GM21447 (cell line): Measurements from ENCODE around the gene USP13.
A peak's percentile ranks its signal among the peaks of the same experiment; 100 is the strongest.
"Not testable (repeated sequence)": the region's sequence is repeated elsewhere in the genome, so short reads cannot be mapped to it uniquely, and the experiment has no call there.

Source experiments
- ATAC-seq: cut with Tn5 transposase; IDR thresholded peaks from one replicate; pipeline ENCODE4 v1.9.1; 2021; ENCODE audit not compliant: unreplicated experiment

Gene USP13

DNA sequence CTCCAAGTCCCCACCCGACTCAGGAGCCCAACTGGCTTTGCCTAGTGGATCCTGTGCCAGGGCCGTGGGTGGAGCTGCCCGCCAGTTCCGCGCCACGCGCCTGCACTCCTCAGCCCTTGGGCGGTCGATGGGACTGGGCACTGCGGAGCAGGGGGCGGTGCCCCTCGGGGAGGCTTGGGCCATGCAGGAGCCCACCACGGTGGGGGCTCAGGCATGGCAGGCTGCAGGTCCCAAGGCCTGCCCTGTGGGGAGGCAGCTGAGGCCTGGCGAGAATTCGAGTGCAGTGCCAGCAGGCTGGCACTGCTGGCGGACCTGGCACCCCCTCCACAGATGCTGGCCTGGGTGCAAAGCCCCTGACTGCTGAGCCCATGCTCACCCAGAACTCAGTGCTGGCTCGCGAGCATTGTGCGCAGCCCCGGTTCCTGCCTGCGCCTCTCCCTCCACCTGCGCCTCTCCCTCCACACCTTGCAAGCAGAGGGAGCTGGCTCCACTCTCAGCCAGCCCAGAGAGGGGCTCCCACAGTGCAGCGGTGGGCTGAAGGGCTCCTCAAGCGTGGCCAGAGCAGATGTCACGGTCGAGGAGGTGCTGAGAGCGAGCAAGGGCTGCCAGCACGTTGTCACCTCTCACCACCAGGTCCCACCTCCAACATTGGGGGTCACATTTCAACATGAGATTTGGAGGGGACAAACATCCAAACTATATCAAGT is 122.7 kb downstream of the USP13 start:
- no peak for ATAC-seq

DNA sequence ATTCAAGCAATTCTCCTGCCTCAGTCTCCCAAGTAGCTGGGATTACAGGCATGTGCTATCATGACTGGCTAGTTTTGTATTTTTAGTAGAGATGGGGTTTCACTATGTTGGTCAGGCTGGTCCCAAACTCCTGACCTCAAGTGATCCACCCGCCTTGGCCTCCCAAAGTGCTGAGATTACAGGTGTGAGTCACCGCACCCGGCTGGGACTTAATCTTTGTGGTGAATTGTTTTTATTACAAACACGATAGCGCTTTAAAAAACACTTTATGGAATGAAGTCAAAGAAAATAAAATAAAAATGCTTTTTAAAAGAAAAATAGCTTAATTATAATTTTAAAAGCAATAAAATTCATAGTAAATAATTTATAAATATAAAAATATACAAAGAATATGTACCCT is 130.0 kb downstream of the USP13 start:
- ATAC-seq = not testable (repeated sequence)

DNA sequence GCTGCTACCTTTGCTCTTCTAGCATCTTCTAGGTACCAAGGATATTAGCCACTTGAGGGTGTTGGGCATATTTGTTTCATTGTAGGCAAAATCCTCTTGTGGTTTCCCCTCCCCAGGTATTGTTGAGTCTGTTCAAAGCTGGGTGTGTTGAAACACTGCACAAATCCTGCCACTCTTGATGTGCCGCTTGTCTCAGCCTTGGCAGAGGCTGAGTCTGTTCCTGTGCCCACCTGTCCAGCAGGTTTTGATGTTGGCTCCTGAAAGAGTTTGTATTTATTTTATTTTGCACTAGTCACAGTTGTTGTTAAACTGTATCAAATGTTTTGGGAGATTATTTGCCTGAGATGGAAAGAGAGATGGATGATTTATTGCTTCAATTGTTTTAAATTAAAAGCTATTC is 136.2 kb downstream of the USP13 start:
- ATAC-seq = no peak

DNA sequence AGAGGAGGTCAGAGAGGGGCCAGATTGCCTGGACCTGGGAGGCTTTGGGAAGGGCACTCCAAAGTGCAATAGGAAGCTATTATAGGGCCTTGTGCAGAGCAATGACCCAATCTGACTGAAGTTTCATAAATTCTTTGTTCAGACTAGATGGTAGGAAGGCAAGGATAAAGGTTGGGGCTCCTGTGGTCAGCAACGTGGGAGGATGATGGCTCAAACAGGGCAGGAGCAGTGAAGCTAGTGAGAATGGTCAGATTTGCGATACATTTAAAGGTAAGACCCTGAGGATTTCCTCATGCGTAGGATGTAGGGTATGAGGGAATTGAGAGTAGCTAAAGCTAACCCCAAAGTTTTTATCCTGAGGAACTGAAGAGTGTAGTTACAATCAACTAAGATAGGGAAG is 139.0 kb downstream of the USP13 start:
- no peak for ATAC-seq

DNA sequence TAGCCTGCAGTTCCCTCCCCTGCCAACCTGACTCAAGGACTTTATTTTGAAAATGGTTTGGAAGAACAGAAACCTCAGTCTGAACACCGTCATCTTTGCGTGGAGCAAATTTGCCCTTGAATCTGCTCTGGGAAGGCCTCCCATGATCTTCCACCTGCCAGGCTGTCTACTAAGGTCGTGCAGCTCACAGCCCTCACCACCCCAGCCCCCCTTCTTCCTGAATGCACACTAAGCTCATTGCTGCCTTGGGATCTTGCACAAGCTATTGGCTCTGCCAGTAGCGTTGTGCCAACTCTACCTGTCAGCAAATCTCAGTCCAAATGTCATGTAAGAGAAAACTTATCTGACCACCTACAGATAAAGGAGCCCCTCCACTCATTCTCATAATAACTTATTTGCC is 141.5 kb downstream of the USP13 start:
- ATAC-seq = no peak

DNA sequence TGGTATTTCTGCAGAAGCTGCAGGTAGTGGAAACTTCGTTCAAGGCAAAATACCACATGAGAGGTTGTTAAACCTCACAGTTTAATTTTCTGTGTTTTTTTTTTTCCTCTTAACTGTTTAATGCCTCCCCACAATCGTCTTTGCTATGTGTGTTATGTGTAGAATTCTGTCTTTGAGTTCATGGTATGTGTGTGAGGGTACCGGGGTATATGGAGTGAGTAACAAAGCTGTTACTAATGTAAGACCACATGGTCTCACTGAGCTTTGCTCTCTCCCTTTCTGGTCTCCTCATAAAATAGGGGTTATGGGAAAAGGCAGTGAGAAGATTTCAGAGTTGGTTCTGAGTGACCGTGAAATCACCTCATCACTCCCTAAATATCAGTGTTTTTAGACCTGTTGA is 143.6 kb downstream of the USP13 start:
- ATAC-seq = no peak

DNA sequence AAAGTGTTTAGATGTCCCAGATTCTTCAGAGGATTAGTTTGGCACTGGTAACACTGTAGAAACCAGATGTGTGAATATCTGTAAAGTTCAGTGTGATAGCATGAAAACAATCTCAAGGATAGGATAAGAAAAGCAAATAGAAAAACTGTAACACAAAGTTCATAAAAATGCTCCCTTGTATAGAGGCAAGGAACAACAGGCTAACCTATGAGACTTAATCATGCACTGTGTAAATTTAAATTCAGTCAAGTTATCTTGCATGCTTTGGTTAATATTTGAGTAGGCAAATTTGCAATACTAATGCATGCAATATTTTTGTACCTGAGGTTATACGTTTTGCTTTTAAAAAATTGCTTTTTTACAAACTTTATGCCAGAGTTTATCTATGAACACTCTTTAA is 144.4 kb downstream of the USP13 start:
- ATAC-seq = no peak

DNA sequence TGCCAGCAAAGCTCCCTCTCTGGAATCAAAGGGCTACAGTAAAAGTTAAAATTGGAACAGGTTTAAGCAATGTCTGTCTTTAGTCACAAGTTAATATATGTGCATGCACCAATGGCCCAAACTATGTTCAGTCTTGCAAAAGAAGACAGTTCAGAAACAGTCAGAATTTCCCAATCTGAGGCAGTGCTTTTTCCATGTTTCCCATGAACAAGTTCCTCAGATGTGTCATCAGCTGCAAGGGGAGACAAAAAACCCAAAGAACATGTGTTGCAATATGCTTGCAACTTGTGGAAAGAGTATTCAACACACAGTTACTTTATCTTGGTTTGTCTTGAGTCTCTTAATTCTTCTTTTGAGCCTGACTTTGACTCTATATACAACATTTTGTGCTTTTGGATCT is 148.4 kb downstream of the USP13 start:
- ATAC-seq = no peak

DNA sequence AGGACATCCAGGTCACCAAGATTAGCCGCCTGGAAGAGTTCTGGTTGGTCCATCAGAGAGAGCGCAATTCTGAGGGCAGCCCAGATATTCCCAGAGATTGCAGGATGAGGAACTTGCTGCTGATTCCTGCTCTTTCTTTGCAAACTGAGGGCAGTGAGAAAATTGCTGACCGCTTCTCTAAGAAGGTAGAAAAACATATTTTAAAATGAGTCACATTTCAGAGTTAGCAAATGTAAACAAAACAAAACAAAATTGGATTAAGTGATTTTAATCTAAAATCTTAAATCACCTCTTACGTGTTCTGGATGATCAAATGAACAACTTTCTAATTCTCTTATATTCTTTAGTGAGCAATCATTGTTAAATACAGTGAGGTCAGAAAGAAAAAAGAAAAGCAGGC is 149.0 kb downstream of the USP13 start:
- no peak for ATAC-seq

DNA sequence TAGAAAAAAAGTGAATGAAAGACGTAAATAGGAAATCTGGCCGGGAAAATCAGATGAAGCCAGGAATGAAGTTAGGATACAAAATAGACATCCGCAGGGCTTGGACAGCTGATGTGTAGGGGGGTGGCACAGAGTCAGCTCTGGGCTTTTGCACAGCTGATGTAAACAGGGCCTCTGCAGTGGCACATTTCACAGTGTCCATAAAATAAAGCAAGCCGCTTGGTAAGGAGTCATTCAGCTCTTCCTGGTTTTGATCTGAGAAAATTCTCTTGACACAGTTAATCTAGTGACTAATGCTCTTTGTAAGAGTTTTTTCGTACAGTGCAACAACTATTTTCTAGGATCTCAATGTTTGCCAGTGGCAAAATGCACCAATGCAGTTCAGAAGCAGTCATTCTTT is 153.3 kb downstream of the USP13 start:
- ATAC-seq = no peak

DNA sequence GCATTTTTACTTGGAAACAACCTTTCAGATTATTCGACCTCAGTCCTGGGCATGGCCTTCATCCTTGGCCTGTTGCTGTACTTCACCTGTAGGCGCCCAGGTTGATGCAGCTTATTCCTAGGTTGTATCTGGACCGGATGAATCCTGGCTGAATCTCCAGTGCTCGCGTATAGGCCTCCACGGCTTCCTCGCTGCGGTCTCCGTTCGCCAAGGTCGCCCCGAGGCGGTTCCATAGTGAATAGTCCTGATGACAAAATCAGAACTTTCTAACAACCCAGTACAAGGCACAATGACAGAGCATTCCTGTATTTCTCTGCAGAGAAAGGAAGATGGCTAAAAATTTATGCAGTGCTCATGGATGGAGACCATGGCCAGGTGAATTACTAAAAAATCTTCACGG is 154.7 kb downstream of the USP13 start:
- no peak for ATAC-seq

DNA sequence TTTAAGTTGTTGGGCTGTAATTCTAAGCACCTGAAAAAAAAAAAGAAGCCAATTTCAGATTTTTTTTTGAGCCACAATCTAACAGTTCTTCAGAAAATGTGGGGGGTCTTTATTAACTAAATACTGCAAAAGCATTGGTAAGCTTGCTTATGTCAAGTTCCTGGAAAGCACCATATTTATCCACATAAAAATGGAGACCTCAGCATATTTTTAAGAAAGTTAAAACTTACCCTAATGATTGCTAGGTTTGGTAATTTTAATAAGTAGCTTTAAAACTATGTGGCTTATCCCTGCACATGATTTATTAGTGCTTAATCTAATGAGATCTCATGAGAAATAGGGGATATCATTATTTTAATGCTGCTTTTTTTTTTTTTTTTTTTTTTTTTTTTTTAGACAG is 156.8 kb downstream of the USP13 start:
- ATAC-seq = no peak

DNA sequence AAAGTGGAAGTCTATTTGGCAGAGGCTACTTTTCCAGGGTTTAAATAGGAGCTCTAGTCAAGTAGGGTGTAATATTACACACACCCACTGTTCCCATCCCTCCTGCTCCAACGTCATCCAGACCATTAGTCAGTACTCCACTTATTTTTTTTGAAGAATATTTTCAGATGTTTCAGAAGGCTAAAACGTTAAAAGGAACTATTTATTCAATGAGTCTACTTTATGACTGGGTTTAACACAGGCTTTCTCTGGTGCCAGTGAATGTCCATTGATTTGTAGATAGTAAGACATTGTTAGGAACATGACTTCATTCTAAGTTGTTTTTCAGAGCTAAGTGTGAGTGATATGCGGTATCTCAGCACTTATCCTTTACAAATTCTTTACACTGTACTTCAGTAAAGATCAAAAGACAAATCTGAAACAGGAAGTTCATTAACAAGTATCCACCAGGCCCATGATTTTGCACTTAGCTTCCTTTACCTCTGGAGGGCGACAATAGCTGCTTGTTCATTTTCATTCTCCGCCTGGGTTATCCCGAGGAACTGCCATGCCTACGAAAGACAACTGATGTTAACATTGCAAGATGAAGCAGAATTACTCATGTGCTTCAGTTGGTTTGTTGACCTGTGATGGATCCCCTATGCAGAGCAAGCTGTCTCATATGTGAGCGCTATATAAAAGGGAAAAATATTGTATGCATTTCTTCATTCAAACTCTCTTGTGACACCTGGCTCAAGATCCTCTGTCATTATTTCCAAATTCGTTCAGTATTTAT is 158.7 kb downstream of the USP13 start:
- peak; percentile 95 for ATAC-seq

DNA sequence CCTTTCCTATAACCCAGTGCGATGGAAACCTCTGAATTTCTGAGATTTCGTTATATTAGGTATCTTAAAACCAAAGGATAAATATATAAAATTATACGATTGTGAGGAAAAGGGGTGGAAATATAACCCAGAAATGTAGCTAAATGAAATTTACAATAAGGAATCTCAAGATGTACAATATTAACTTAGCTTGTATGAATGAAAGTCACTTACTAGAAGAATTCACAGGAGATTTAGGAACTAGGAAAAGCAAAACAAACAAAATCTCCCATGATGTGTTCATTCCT is 159.2 kb downstream of the USP13 start:
- ATAC-seq = no peak

DNA sequence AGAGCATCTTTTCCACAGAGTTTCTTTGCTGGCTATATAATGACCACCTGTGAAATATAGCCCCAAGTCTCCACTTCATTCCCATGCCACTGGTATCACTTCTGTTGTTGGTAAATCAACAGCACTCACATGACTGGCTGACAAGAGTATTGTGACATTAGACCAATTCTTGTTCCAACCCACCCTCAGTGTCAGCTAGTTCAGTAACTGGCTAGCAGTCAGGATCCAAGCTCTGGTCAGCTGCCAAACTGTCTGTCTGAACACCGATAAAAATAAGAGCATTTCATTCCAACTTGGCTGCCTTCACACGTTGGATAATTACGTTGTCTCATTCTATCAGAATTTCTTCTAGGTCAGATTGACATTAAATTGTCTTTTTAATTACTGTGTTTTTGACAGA is 166.5 kb downstream of the USP13 start:
- ATAC-seq = no peak

DNA sequence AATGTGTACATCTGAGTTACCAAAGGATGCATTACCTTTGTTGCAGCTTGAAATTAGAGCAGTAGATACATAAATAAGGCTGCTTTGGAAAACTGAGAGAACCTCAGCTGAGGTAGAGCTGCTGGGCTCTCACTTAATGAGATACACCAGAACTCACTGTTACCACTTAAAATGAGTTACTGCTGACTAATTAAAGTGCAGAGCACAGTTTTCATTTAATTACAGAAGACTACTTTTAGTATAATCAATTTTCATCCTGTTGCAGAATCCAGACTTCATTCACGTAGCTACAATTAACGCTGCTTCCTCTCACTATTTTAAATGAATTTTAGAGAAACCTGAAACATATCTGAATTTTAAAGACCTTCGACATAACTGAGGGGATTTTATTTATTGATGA is 169.5 kb downstream of the USP13 start:
- ATAC-seq = no peak

DNA sequence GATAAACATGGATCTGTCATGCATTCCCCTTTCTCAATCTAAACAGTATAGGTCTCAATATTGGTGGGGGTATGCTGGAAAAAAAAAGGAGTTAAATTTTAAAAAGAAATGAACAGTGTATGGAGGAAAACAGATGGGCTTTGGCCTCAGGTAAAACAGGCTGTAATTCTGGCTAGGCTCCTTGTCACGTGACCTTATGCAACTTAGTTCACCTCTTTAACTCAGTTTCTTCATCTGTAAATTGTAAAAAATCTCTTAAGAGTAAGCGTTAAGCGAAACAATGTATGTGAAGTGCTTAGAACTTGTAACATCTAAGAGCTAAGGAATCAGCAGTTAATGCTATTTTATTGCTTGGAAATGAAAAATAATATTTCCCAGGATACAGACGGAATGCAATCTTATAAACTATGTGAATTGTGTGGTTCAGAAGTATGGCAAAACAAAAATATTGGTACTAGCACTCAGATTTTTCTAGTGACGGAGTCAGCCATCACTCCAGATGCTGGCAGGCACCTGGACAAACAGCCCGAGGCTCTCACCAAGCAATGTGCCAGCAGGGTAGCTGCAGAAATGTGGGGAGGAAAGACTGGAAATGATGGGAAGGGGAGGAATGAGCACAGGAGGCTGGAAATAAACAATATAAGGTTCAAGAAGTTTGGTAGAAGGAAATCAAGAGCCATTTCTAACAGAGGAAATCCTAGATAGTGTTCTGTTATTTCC is 172.8 kb downstream of the USP13 start:
- no peak for ATAC-seq

DNA sequence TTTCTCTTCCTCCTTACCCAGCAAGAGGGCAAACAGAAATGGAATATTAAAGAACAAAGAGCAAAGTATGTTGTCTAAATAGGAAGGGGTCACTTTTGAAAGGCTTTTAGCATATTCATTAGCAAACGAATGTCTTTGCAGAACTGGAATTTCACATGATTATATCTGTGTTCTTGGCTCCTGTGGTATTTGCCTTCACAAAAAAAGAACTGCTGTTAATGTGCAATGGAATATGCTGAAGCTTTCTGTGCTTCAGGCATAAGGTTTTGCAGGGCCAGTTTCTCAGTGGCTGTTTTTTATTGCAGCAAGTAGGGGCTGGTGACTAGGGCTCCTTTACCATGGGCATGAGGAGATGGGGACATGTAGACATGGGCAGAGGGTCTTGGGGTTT is 173.4 kb downstream of the USP13 start:
- ATAC-seq = no peak

DNA sequence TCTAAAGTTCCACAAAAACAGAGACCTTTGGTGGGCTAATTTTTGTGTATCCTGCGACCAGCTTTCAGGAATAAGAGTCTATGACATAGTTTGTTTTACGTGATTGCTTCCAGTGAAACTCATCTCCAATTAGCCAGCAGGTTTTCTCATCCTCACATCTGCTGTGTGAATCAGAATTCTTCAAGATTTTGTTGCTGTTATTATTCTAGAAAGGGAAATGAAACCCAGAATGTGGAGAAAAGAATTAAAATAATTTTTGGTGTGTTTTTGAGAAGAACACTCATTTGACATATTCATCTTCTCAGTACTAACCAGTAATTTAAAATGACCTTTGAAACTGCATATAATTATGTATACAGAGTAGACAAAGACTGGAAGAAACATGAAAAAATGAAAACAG is 175.9 kb downstream of the USP13 start:
- ATAC-seq = no peak

DNA sequence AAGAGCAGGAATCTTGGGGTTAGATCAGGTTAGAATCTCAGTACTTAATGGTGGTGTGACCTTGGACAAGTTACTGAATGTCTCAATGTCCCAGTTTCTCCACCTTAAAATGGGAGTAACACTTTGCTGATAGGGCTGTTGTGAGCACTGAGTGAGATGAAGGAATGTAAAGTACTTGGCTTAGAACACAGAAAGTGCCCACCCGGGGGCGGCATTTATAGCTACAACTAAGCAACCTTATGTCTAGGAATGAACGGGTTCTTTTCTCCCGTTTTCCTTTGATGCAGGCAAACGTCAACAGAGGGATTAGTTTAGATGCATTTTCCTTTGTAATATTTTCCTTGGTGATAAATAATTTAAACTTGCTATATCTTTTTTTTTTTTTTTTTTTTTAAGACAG is 176.6 kb downstream of the USP13 start:
- no peak for ATAC-seq

DNA sequence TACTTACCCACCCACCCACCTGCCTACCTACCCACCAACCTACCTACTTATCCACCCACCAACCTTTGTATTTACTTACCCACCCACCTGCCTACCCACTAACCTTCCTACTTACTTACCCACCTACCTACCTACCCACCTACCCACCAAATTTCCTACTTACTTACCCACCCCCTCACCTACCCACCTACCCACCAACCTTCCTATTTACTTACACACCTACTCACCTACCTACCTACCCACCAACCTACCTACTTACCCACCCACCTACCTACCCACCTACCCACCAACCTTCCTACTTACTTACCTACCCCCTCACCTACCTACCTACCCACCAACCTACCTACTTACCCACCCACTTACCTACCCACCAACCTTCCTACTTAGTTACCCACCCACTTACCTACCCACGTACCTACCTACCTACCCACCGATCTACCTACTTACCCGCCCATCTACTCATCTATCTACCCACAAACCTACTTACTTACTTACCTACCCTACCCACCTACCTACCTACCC is 179.6 kb downstream of the USP13 start:
- ATAC-seq = no peak

DNA sequence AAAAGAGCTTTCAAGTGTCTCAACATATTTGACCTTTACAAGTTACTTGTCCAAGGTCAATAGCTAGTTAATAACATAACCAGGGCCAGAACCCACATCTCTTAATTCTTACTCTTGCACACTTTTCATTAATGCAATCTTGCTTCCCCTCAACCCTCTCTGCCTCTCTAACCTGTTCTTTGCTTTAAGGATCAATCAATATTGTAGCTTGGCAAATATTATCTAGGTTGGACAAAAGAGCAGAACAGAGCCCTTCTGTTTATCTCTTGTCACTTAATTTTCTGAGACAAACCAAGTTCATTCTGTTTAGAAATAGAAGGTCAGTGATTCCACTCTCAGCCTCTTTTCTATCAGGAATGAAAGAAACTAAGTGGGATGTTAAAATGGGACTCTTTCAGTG is 180.5 kb downstream of the USP13 start:
- ATAC-seq = no peak
